Loucy (cell line): ENCODE data around the gene ABCG1.

Source experiments
- H2AFZ ChIP-seq: fragments of 200-600 bp; sonication (generic); 2 replicates; pipeline ENCODE4 v1.6.0; 2016; ENCODE audit warnings: antibody characterized with exemption, mild to moderate bottlenecking, low read length, moderate library complexity
- H3F3A ChIP-seq: fragments of 200-600 bp; 2 replicates; pipeline ENCODE4 v1.6.0; 2016; ENCODE audit warnings: antibody characterized with exemption, low read depth, mild to moderate bottlenecking
- H3K27me3 ChIP-seq: fragments of 200-600 bp; sonication (generic); 2 replicates; pipeline ENCODE4 v1.6.1; 2014; ENCODE audit warnings: low read length, mild to moderate bottlenecking; ENCODE audit not compliant: insufficient read depth, poor library complexity, severe bottlenecking
- H3K36me3 ChIP-seq: fragments of 200-600 bp; sonication (generic); 2 replicates; pipeline ENCODE4 v1.6.1; 2016; ENCODE audit warnings: low read length; ENCODE audit not compliant: insufficient read depth
- H3K4me1 ChIP-seq: fragments of 200-600 bp; sonication (generic); 2 replicates; pipeline ENCODE4 v1.5.1; 2014; ENCODE audit warnings: low read length, mild to moderate bottlenecking; ENCODE audit not compliant: insufficient read depth, poor library complexity, severe bottlenecking
- H3K4me2 ChIP-seq: fragments of 200-600 bp; sonication (generic); 2 replicates; pipeline ENCODE4 v1.6.0; 2014; ENCODE audit warnings: antibody characterized with exemption, low read length, low read depth, mild to moderate bottlenecking; ENCODE audit not compliant: poor library complexity, severe bottlenecking
- H3K4me3 ChIP-seq: fragments of 200-600 bp; sonication (generic); 2 replicates; pipeline ENCODE4 v1.5.1; 2014; ENCODE audit warnings: low read length, mild to moderate bottlenecking, mixed read lengths; ENCODE audit not compliant: poor library complexity, severe bottlenecking
- H3K79me2 ChIP-seq: fragments of 200-600 bp; sonication (generic); 2 replicates; pipeline ENCODE4 v1.6.1; 2014; ENCODE audit warnings: low read length; ENCODE audit not compliant: insufficient read depth
- H3K9ac ChIP-seq: fragments of 200-600 bp; sonication (generic); 2 replicates; pipeline ENCODE4 v1.6.0; 2014; ENCODE audit warnings: mild to moderate bottlenecking, low read depth, low read length, moderate library complexity; ENCODE audit not compliant: poor library complexity, severe bottlenecking
- H3K9me2 ChIP-seq: fragments of 200-600 bp; sonication (generic); replicated peaks from 2 replicates; pipeline ENCODE4 v1.6.1; 2016; ENCODE audit warnings: low read depth, low read length, mixed read lengths
- H3K9me3 ChIP-seq: fragments of 200-600 bp; sonication (generic); 2 replicates; pipeline ENCODE4 v1.6.1; 2014; ENCODE audit warnings: mild to moderate bottlenecking, antibody characterized with exemption, low read length, low read depth; ENCODE audit not compliant: insufficient read depth
- H4K20me1 ChIP-seq: fragments of 200-600 bp; sonication (generic); 2 replicates; pipeline ENCODE4 v1.6.0; 2014; ENCODE audit warnings: antibody characterized with exemption, low read length, mild to moderate bottlenecking; ENCODE audit not compliant: insufficient read depth, poor library complexity, severe bottlenecking
- EZH2phosphoT487 ChIP-seq: fragments of 200-600 bp; IDR thresholded peaks from 2 replicates; pipeline ENCODE4 v1.6.1; 2018; ENCODE audit warnings: antibody characterized with exemption, mild to moderate bottlenecking, moderate library complexity, borderline replicate concordance
- TF ChIP-seq, protein P1 (sequence below): fragments of 200-600 bp; sonication (generic); conservative IDR thresholded peaks from 2 replicates; pipeline ENCODE4 v1.5.1; 2014; ENCODE audit warnings: mild to moderate bottlenecking, antibody characterized with exemption, low read length

The ABCG1 gene

DNA sequence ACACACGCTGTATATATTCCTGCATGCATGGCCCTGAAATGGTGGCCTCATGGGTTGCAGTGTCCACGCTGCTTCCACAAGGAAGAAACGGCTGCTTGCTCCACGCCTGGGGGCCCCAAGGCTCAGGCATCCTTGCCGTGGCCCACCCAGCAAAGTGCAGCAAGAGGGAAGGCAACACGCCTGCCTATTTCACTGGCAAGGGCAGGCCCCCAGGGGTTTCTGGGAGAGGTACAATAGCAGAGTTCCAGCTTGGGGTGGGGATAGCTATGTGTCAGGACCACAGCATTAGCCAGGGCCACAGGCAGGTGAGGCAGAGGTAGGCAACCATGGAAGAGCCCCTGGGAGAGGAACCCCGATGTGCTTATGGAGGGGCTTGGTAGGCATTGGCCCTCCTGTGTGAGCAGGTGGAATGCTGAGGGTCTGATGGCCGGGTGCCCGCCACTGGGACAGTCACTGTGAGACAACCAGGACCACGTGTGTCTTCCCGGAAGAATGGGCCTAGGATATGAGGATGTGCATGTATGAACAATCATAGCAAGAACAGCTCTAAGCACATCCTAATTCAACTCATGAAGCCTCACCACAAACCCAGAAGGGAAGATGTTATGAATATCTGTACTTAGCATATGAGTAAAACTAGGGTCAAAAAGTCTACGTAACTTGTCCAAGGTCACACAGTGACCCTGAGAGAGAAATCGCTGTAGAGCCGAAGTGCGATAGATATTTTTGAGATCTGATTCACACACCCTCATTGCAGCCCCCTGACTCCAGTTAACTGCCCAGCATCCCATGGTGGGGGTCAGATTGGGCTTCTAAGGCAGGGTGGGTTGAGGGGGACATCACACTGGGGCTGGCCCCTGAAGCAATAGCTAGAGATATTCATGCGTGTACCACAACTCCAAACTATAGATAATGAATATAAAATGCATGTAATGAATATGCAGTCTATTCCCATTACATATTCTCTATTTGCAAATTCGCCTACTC, 120.1 kb downstream of the ABCG1 start:
- Histone ChIP-seq H3K27me3 (no peaks in the 10 kb centered on the region), H3K4me2 (no peak overlapping the region), H3K79me2 (no peaks in the 10 kb centered on the region), H3K9me3 (no peaks in the 10 kb centered on the region), H2AFZ (no peak overlapping the region), H3K36me3 (no peaks in the 10 kb centered on the region), H3K4me1 (peaks cover 11% of the 10 kb centered on the region), H3K4me3 (no peak overlapping the region), H3K9me2 (no peaks in the 10 kb centered on the region), H3F3A (no peaks in the 10 kb centered on the region), H4K20me1 (no peaks in the 10 kb centered on the region), H3K9ac (peak overlapping the region; percentile 41)
- TF ChIP-seq, protein P1, sequence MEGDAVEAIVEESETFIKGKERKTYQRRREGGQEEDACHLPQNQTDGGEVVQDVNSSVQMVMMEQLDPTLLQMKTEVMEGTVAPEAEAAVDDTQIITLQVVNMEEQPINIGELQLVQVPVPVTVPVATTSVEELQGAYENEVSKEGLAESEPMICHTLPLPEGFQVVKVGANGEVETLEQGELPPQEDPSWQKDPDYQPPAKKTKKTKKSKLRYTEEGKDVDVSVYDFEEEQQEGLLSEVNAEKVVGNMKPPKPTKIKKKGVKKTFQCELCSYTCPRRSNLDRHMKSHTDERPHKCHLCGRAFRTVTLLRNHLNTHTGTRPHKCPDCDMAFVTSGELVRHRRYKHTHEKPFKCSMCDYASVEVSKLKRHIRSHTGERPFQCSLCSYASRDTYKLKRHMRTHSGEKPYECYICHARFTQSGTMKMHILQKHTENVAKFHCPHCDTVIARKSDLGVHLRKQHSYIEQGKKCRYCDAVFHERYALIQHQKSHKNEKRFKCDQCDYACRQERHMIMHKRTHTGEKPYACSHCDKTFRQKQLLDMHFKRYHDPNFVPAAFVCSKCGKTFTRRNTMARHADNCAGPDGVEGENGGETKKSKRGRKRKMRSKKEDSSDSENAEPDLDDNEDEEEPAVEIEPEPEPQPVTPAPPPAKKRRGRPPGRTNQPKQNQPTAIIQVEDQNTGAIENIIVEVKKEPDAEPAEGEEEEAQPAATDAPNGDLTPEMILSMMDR = no peak

DNA sequence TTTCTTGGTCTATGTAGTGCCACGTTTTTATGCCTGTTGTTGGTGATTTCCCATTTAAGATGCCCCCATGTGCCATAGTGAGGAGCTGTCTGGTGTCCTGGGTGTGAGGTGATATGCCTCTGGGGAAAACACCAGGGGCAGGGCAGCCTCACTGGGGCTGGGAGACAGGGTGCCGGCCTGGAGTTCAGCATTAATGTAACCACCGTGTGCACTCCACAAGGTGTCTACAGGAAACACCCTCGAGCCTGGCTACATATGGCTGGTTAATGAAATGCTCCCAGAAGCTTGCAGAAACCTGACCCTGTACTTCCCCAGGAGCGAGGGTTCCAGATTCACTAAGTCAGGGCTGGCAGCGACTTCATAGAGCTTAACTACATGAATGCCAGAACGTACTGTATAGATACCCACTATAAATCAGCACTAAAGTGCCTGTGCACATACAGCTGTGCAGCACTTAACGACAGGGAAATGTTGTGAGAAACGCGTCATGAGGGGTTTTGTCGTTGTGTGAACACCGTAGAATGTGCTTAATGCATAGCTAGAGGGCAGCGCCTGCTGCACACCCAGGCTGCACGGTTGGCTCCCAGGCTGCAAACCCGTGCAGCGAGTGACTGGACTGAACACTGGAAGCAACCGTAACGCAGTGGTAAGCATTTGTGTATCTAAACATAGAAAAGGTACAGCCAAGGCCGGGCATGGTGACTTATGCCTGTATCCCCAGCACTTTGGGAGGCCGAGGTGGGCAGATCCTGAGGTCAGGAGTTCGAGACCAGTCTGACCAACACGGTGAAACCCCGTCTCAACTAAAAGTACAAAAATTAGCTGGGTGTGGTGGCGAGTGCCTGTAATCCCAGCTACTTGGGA, 121.5 kb downstream of the ABCG1 start:
- no peak overlapping the region for H3K4me2 ChIP-seq
- TF ChIP-seq EZH2phosphoT487 = no peak
- TF ChIP-seq, protein P1 = no peak
- H3F3A ChIP-seq = no peaks in the 10 kb centered on the region
- H3K9me2 ChIP-seq = no peaks in the 10 kb centered on the region
- no peaks in the 10 kb centered on the region for H3K27me3 ChIP-seq
- no peak overlapping the region for H3K9ac ChIP-seq
- H3K36me3 ChIP-seq = no peaks in the 10 kb centered on the region
- H2AFZ ChIP-seq = no peak overlapping the region
- no peak overlapping the region for H3K4me3 ChIP-seq
- peaks cover 11% of the 10 kb centered on the region for H3K4me1 ChIP-seq
- no peaks in the 10 kb centered on the region for H3K79me2 ChIP-seq
- no peaks in the 10 kb centered on the region for H3K9me3 ChIP-seq
- no peaks in the 10 kb centered on the region for H4K20me1 ChIP-seq

DNA sequence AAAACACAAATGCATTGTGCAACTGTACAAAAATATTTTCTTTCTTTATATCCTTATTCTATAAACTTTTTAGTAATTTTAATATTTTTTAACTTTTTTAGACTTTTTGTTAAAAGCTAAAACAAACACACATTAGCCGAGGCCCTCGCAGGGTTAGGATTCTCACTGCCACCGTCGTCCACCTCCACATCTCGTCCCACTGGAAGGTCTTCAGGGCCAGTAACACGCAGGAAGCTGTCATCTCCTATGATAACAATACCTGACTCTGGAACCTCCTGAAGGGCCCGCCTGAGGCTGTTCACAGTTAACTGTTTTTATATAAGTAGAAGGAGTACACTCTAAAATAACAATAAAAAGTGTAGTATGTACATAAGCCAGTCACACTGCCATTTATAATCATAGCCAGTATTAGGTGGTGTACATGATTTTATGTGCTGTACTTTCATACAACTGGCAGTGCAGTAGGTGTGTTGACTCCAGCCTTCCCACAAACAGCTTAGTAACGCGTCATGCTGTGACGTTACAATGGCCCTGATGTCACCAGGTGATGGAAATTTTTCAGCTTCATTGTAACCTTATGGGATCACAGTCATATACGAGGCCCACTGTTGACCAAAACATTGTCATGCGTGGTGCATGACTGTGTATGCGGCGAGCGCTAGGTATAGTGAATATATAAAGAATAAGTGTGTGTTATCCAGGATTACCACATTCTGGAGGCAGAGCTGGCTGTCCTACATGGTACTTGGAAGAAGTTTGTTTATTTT, 123.0 kb downstream of the ABCG1 start:
- Histone ChIP-seq H3K4me2 (no peak overlapping the region), H3F3A (no peaks in the 10 kb centered on the region), H3K9me3 (no peaks in the 10 kb centered on the region), H3K4me1 (peaks cover 11% of the 10 kb centered on the region), H3K36me3 (no peaks in the 10 kb centered on the region), H4K20me1 (no peaks in the 10 kb centered on the region), H3K79me2 (no peaks in the 10 kb centered on the region), H3K27me3 (no peaks in the 10 kb centered on the region), H3K9ac (no peak overlapping the region), H3K9me2 (no peaks in the 10 kb centered on the region), H2AFZ (no peak overlapping the region), H3K4me3 (no peak overlapping the region)
- TF ChIP-seq EZH2phosphoT487 = no peak
- TF ChIP-seq, protein P1 = no peak
